Left lung (tissue), 10 donors: Measurements from ENCODE around the gene UBE2O. TPM values are rescaled to one million over a fixed set of nuclear protein-coding genes. Genes with fewer than 3 reads are reported as not detected.
"Not testable (repeated sequence)": the region's sequence is repeated elsewhere in the genome, so short reads cannot be mapped to it uniquely, and the experiment has no call there.

Source experiments
- ATAC-seq: fragments of 200-7000 bp; cut with Tn5 transposase; one replicate; pipeline ENCODE4 v1.9.1; 2020; ENCODE audit warnings: moderate library complexity
- DNase-seq, 4 donors: peaks; one replicate each; pipeline ENCODE4 v3.0.0-alpha.2; 2013 to 2020
- H3K27ac ChIP-seq, 2 donors: fragments of 200-600 bp; sonication (generic) in 1 of 2; one replicate each; pipeline versions ENCODE4 v1.5.0 to v1.8.0; 2020 to 2021
- H3K27me3 ChIP-seq, 2 donors: fragments of 200-600 bp; sonication (generic) in 1 of 2; one replicate each; pipeline versions ENCODE4 v1.5.0 to v1.8.0; 2020 to 2021
- H3K36me3 ChIP-seq, 2 donors: fragments of 200-600 bp; sonication (generic) in 1 of 2; one replicate each; pipeline versions ENCODE4 v1.5.0 to v1.8.0; 2020 to 2021
- H3K4me1 ChIP-seq, 2 donors: fragments of 200-600 bp; one replicate each; pipeline ENCODE4 v1.8.0; 2021
- H3K4me3 ChIP-seq, 2 donors: fragments of 200-600 bp; sonication (generic) in 1 of 2; one replicate each; pipeline versions ENCODE4 v1.5.0 to v1.8.0; 2020 to 2021; ENCODE audit warnings: mild to moderate bottlenecking in 1 of 2
- H3K9me3 ChIP-seq, 2 donors: fragments of 200-600 bp; sonication (generic) in 1 of 2; one replicate each; pipeline versions ENCODE4 v1.5.0 to v1.8.0; 2020 to 2021
- intact Hi-C, 2 donors: fragments of 100-400 bp; cut with DNase I; formaldehyde crosslinking; loops; one replicate each; pipeline versions ENCODE4 v1.11.2 to v1.14.2; 2022
- polyA plus RNA-seq, 6 donors: library from polyadenylated mRNA; unstranded; fragments of 120-200 nt; gene quantifications; one replicate each; pipeline ENCODE4 v1.2.1, GENCODE V29; 2013; ENCODE audit not compliant: insufficient read length in 6 of 6
- total RNA-seq, 2 donors: library from RNA; stranded (reverse); fragmentation: NEBNext Ultra II Directional; extraction: Animal tissue kit (Norgen Biotek cat#: 25700); gene quantifications; one replicate each; pipeline ENCODE4 v1.2.1, GENCODE V29; 2021
- TF ChIP-seq, protein P1 (sequence below), 2 donors: fragments of 200-600 bp; sonication (generic) in 1 of 2; IDR thresholded peaks; one replicate each; pipeline versions ENCODE4 v1.5.0 to v1.8.0; 2021; ENCODE audit warnings: antibody characterized with exemption in 2 of 2
- donor health status: DM: no; HTN: yes; CAD: no.
- donor health status: DM: no; HTN: no; CAD: no.

UBE2O gene
- total and polyA plus RNA-seq, 8 donors: 20.1 to 34.8 (median 27.1) TPM

DNA sequence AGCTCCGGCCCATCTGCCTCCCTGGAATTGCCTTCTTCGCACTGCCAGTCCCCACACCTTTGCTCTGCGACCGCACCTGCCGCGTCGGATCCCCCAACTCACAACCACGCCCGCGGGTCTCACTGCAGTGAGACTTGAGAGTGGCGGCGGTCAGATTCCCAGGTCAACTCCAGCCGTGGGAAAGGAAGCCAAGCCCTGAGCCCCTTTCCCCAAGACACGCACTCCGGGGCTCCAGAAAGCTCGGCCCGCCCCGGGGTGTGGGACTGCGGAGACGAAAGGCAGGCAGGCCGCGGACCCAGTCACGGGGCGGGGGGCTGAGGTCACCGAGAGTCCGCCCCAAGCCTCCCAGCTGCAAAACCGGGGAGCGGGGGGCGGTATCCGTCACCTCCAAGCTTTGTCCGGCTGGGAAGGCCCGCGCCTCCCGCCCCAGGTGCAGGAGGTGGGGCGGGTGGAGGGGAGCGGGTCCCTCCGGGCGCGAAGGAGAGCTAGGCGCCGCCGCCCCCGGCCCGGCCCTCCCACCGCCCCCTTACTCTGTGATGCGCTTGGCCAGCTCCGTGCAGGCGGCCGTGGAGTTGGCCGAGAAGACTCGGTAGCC lies 99.9 kb downstream of the UBE2O start:
- Histone ChIP-seq H3K27ac (peak overlapping the region; percentile 90), H3K36me3 (peaks cover 0 to 1% of the 10 kb centered on the region in 2 donors), H3K4me1 (peaks cover 3 to 25% of the 10 kb centered on the region in 2 donors), H3K4me3 (peak overlapping the region; percentile 97), H3K9me3 (no peaks in the 10 kb centered on the region), H3K27me3 (no peaks in the 10 kb centered on the region)
- DNase-seq (peak in 2 of 4 donors; percentile 34 to 86), ATAC-seq (peak; percentile 49)
- TF ChIP-seq, protein P1, sequence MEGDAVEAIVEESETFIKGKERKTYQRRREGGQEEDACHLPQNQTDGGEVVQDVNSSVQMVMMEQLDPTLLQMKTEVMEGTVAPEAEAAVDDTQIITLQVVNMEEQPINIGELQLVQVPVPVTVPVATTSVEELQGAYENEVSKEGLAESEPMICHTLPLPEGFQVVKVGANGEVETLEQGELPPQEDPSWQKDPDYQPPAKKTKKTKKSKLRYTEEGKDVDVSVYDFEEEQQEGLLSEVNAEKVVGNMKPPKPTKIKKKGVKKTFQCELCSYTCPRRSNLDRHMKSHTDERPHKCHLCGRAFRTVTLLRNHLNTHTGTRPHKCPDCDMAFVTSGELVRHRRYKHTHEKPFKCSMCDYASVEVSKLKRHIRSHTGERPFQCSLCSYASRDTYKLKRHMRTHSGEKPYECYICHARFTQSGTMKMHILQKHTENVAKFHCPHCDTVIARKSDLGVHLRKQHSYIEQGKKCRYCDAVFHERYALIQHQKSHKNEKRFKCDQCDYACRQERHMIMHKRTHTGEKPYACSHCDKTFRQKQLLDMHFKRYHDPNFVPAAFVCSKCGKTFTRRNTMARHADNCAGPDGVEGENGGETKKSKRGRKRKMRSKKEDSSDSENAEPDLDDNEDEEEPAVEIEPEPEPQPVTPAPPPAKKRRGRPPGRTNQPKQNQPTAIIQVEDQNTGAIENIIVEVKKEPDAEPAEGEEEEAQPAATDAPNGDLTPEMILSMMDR (IDR thresholded peaks at IDR 0.05): no peak
- intact Hi-C loops: no loop called here

DNA sequence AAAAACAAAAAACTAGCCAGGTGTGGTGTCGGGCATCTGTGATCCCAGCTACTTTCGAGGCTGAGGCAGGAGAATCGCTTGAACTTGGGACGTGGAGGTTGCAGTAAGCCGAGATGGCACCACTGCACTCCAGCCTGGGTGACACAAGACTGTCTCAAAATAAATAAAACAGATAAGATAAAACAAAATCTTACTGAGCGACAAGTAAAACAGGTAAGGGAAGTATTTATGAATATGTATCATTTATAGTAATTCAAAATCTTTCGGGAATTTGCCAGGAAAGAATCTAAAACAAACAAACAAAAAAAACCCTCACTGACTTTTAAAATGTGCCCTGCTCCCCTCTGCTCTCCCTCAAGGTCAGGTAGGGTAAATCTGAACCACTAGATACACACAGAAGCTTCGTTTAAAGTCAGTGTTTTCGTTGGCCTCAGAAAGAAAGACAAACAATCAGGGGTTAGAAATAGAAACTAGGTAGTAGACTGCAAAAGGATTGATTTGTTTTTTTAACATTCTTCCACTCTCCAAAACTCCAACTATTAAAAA lies 101.4 kb downstream of the UBE2O start:
- H3K4me1 ChIP-seq: peaks cover 3 to 25% of the 10 kb centered on the region in 2 donors
- intact Hi-C loops: no loop called here
- no peaks in the 10 kb centered on the region for H3K9me3 ChIP-seq
- no peaks in the 10 kb centered on the region for H3K27me3 ChIP-seq
- no peak for DNase-seq
- H3K4me3 ChIP-seq: peak overlapping the region in 1 of 2 donors; percentile 97
- peaks cover 0 to 16% of the 10 kb centered on the region in 2 donors for H3K36me3 ChIP-seq
- ATAC-seq: no peak
- TF ChIP-seq, protein P1 (IDR thresholded peaks at IDR 0.05): no peak
- no peak overlapping the region for H3K27ac ChIP-seq

DNA sequence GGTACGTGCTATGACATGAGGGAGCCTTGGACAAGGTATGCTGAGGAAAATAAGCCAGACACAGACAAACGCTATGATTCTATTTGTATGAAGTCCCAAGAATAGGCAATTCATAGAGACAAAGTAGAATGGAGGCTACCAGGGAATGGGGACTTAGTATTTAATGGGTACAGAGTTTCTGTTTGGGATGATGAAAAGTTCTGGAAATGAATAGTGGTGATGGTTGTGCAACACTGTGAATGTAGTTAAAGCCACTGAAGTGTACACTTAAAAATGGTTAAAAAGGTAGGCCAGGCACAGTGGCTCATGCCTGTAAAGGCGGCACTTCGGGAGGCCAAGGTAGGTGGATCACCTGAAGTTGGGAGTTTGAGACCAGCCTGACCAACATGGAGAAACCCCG lies 102.5 kb downstream of the UBE2O start:
- Histone ChIP-seq H3K27me3 (no peaks in the 10 kb centered on the region), H3K4me3 (no peak overlapping the region), H3K4me1 (peaks cover 3 to 25% of the 10 kb centered on the region in 2 donors), H3K27ac (no peak overlapping the region), H3K36me3 (peaks cover 0 to 28% of the 10 kb centered on the region in 2 donors), H3K9me3 (no peaks in the 10 kb centered on the region)
- no peak for ATAC-seq
- DNase-seq: no peak
- intact Hi-C loops: no loop called here
- TF ChIP-seq, protein P1 (IDR thresholded peaks at IDR 0.05): no peak

DNA sequence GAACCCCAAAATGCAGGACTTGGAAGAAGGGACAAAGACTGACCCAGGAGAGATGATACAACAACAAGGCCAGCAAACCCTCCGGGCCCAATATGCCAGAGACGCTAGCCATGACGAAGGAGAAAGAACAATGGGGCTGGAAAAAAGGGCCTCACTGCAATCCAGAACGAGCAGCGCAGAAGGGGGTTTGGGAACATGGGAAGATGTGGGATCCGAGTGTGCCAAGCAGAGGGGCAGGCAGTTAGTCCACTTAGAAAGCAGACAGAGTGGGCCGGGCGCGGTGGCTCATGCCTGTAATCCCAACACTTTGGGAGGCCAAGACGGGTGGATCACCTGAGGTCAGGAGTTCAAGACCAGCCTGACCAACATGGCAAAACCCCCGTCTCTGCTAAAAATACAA lies 106.0 kb downstream of the UBE2O start:
- intact Hi-C loops, H3K27ac ChIP-seq, H3K4me1 ChIP-seq, ATAC-seq, H3K9me3 ChIP-seq, H3K4me3 ChIP-seq, H3K27me3 ChIP-seq: not testable (repeated sequence)
- DNase-seq: peak in 1 of 4 donors; percentile 37
- H3K36me3 ChIP-seq: peaks cover 0 to 59% of the 10 kb centered on the region in 2 donors

DNA sequence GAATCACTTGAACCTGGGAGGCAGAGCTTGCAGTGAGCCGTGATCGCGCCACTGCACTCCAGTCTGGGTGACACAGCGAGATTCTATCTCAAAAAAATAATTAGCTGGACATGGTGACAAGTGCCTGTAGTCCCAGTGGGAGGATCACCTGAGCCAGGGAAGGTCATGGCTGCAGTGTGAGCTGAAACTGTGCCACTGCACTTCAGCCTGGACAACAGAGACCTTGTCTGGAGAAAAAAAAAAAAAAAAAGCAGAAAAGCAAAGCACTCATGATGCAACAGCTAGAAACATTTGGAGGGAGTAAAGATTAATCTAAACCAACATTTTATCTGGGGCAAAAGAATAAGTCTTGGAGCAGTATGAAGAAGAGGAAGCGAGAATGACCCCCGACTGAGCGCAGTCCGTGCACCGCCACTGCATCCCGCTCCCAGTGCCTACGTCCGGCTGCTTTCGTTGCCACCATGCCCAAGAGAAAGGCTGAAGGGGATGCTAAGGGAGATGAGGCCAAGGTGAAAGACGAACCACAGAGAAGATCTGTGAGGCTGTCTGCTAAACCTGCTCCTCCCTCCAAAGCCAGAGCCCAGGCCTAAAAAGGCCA lies 107.5 kb downstream of the UBE2O start:
- peaks cover 0 to 70% of the 10 kb centered on the region in 2 donors for H3K36me3 ChIP-seq
- ATAC-seq (no peak), DNase-seq (peak in 1 of 4 donors; percentile 32)
- TF ChIP-seq, protein P1 (IDR thresholded peaks at IDR 0.05): no peak
- no peaks in the 10 kb centered on the region for H3K9me3 ChIP-seq
- H3K27ac ChIP-seq: no peak overlapping the region
- intact Hi-C loops: no loop called here
- no peak overlapping the region for H3K4me3 ChIP-seq
- H3K27me3 ChIP-seq: no peaks in the 10 kb centered on the region
- no peaks in the 10 kb centered on the region for H3K4me1 ChIP-seq
